Brain pericyte (primary cell): ENCODE data around the gene ZNF768.
"Not testable (repeated sequence)": the region's sequence is repeated elsewhere in the genome, so short reads cannot be mapped to it uniquely, and the experiment has no call there.

ENCODE experiments used
- DNase-seq: peaks from one replicate; pipeline ENCODE4 v3.0.0-alpha.2; 2012; ENCODE audit warnings: low read depth, low spot score

ZNF768 gene

GRCh38 chr16:30510376-30510938 lies 15.9 kb downstream of the ZNF768 start:
- DNase-seq, result no peak

- no peak for DNase-seq
Observed at GRCh38 chr16:30509081-30509765, 17.1 kb downstream of the ZNF768 start.

- DNase-seq, result no peak
Observed at GRCh38 chr16:30503403-30504296, 22.7 kb downstream of the ZNF768 start.

- DNase-seq, result no peak
Observed at GRCh38 chr16:30499284-30499683, 27.1 kb downstream of the ZNF768 start.

GRCh38 chr16:30494709-30495108 lies 31.7 kb downstream of the ZNF768 start:
- no peak for DNase-seq

- DNase-seq, result no peak
Observed at GRCh38 chr16:30493941-30494488, 32.4 kb downstream of the ZNF768 start.

- peak; percentile 46 for DNase-seq
Observed at GRCh38 chr16:30491744-30492308, 34.5 kb downstream of the ZNF768 start.

GRCh38 chr16:30491229-30491628 lies 35.1 kb downstream of the ZNF768 start:
- no peak for DNase-seq

GRCh38 chr16:30490210-30490609 lies 36.2 kb downstream of the ZNF768 start:
- no peak for DNase-seq

GRCh38 chr16:30488764-30489605 lies 37.4 kb downstream of the ZNF768 start:
- DNase-seq, result no peak

- DNase-seq, result no peak
Observed at GRCh38 chr16:30485818-30486436, 40.4 kb downstream of the ZNF768 start.

- DNase-seq, result no peak
Observed at GRCh38 chr16:30484887-30485286, 41.5 kb downstream of the ZNF768 start.

GRCh38 chr16:30482366-30482765 lies 44.0 kb downstream of the ZNF768 start:
- DNase-seq, result no peak

GRCh38 chr16:30481381-30481780 lies 45.0 kb downstream of the ZNF768 start:
- no peak for DNase-seq

GRCh38 chr16:30478766-30479478 lies 47.4 kb downstream of the ZNF768 start:
- DNase-seq, result no peak

GRCh38 chr16:30477773-30478172 lies 48.6 kb downstream of the ZNF768 start:
- DNase-seq, result not testable (repeated sequence)

- DNase-seq, result no peak
Observed at GRCh38 chr16:30476991-30477390, 49.4 kb downstream of the ZNF768 start.

- no peak for DNase-seq
Observed at GRCh38 chr16:30474684-30475083, 51.7 kb downstream of the ZNF768 start.

- DNase-seq, result no peak
Observed at GRCh38 chr16:30474074-30474452, 52.3 kb downstream of the ZNF768 start.
